Transverse colon (tissue), 4 donors: ENCODE data around the gene RTF2. TPM values are rescaled to one million over a fixed set of nuclear protein-coding genes. Genes with fewer than 3 reads are reported as not detected.

Experiments
- DNase-seq: peaks from one replicate; pipeline ENCODE4 v3.0.0-alpha.2; 2019
- H3K27ac ChIP-seq, 4 donors: fragments of 200-600 bp; sonication (generic); 2 replicates each; pipeline ENCODE4 v1.5.1; 2016 to 2018; ENCODE audit warnings: inconsistent platforms in 4 of 4
- H3K27me3 ChIP-seq: fragments of 200-600 bp; sonication (generic); 2 replicates; pipeline ENCODE4 v1.5.1; 2017; ENCODE audit warnings: inconsistent platforms
- H3K36me3 ChIP-seq, 4 donors: fragments of 200-600 bp; sonication (generic); 2 replicates each; pipeline ENCODE4 v1.5.1; 2017 to 2019; ENCODE audit warnings: inconsistent platforms in 4 of 4
- H3K4me1 ChIP-seq, 4 donors: fragments of 200-600 bp; sonication (generic); 2 replicates each; pipeline ENCODE4 v1.5.1; 2017 to 2020; ENCODE audit warnings: inconsistent platforms in 4 of 4
- H3K4me3 ChIP-seq, 4 donors: fragments of 200-600 bp; sonication (generic); 1 replicate in 1 of 4; 2 replicates in 3 of 4; pipeline versions ENCODE4 v1.5.1 to v1.6.1; 2017 to 2019; ENCODE audit warnings: inconsistent platforms in 4 of 4
- H3K9me3 ChIP-seq, 2 donors: fragments of 200-600 bp; sonication (generic); 2 replicates each; pipeline ENCODE4 v1.5.1; 2017 to 2019; ENCODE audit warnings: inconsistent platforms in 2 of 2
- CTCF ChIP-seq, 5 experiments: fragments of 200-600 bp in 3 of 5; fragments of 450-650 bp in 2 of 5; sonication (generic) in 3 of 5; IDR thresholded peaks; 1 replicate in 2 of 5; 2 replicates in 3 of 5; pipeline ENCODE4 v1.5.1; 2016 to 2017; ENCODE audit warnings: antibody characterized with exemption in 5 of 5, inconsistent platforms in 3 of 5, mild to moderate bottlenecking in 2 of 5, moderate library complexity in 1 of 5
- EP300 ChIP-seq: sonication (generic); formaldehyde crosslinking; IDR thresholded peaks from one replicate; pipeline ENCODE4 v1.6.1; 2017; ENCODE audit warnings: antibody characterized with exemption, low read depth
- POLR2A ChIP-seq: fragments of 450-650 bp; IDR thresholded peaks from one replicate; pipeline ENCODE4 v1.6.1; 2016; ENCODE audit warnings: antibody characterized with exemption, mild to moderate bottlenecking, moderate library complexity
- POLR2AphosphoS5 ChIP-seq, 3 donors: sonication (generic); formaldehyde crosslinking; IDR thresholded peaks; one replicate each; pipeline ENCODE4 v1.6.1; 2016; ENCODE audit warnings: antibody characterized with exemption in 3 of 3
- WGBS, 2 donors: methylation state at CpG; one replicate each; pipeline ENCODE4 v1.1.5; 2018; ENCODE audit warnings: low coverage in 1 of 2; 5-methylcytosine and 5-hydroxymethylcytosine counted together
- in situ Hi-C, 4 donors: fragments of 200-750 bp; cut with MboI; loops; one replicate each; pipeline versions ENCODE4 v1.15.0 to v1.15.1; 2017; ENCODE audit warnings: low sequenced_read_pairs in 3 of 4, low pct_ligation_motif_present in 1 of 4, low pct_unique_long_range_greater_than_20kb in 1 of 4
- intact Hi-C: fragments of 100-400 bp; cut with DNase I; formaldehyde crosslinking; loops from one replicate; pipeline ENCODE4 v1.15.1; 2023; ENCODE audit warnings: low total_unique reads
- total RNA-seq, 4 donors: library from RNA; depleted of rRNA; stranded (reverse); fragments of >200 nt; gene quantifications; one replicate each; pipeline ENCODE4 v1.1.0, GENCODE V29; 2016

The RTF2 gene
- total RNA-seq, 4 donors from 2014 or later: 49.5 to 130 (median 50.5) TPM

DNA sequence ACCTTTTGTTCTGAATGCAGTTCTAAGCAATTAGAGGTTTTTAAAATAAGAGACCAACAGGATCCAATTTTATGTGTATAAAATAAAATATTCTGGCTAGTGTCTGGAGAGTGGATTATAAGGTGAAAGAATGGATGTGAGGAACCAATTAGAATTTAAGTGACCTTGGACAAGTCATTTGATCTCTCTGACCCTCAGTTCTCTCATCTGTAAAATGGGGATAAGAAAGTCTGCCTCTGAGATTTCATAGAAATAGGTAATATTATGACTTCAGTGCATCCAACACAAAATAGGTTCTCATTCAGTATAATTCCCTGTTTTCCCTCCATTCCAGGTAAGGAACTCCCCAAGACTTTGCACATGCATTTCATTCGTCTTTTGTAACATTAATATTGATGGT lies 37.5 kb upstream of the RTF2 start:
- no peaks in the 10 kb centered on the region for H3K36me3 ChIP-seq
- no peak overlapping the region for H3K4me3 ChIP-seq
- peaks cover 0 to 9% (median 2%) of the 10 kb centered on the region in 4 donors for H3K4me1 ChIP-seq
- WGBS, 2 donors: 83 to 100% methylated on average over 1 of the region's 1 CpG
- intact Hi-C loops (no loop called here), in situ Hi-C loops (no loop called here)
- H3K9me3 ChIP-seq: no peaks in the 10 kb centered on the region
- no peak for DNase-seq
- H3K27me3 ChIP-seq: no peaks in the 10 kb centered on the region
- H3K27ac ChIP-seq: no peak overlapping the region
- TF ChIP-seq EP300 (no peak), POLR2A (no peak), CTCF (IDR thresholded peaks at IDR 0.05) (no peak)

- TF ChIP-seq CTCF (IDR thresholded peaks at IDR 0.05) (no peak), EP300 (no peak), POLR2A (no peak), POLR2AphosphoS5 (IDR thresholded peaks at IDR 0.05) (no peak)
- intact Hi-C loops (no loop called here), in situ Hi-C loops (no loop called here)
- DNase-seq: no peak
- Histone ChIP-seq H3K27me3 (no peaks in the 10 kb centered on the region), H3K4me1 (peaks cover 0 to 9% (median 2%) of the 10 kb centered on the region in 4 donors), H3K9me3 (no peaks in the 10 kb centered on the region), H3K27ac (no peak overlapping the region), H3K36me3 (no peaks in the 10 kb centered on the region), H3K4me3 (no peak overlapping the region)
- WGBS, 2 donors: 91 to 94% methylated on average over 3 of the region's 3 CpGs
Measured at GRCh38 chr20:56431471-56431870, 37.0 kb upstream of the RTF2 start.

DNA sequence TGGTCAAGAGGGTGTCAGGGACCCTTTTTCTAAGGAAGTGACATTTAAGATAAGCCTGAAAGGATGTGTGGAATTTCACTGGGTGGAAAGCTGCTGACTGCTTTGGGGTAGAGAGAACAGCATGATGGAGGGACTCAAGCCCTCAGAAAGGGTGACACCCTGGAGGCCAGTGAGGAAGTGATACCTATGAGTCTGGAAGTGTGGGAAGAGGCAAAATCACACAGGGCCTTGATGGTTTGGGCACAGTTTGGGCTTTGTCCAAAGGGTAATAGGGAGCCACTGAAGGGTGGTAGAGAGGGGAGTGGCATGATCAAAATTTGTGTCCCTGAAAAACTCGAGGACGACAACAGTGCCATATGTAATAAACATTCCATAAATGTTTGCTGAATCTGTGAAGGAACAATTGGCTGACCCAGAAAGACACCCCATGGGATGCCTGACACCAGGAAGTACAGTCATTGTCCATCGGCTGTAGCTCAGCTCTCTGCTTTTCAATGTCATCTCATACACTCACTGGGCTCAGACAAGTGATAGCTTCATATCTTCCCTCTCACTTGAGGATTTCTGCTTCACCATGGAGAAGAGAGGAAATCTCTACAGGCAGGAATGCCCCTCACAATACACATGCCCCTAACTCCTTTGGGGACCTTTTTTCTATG lies 35.1 kb upstream of the RTF2 start:
- in situ Hi-C loops: no loop called here
- WGBS, 2 donors: 51 to 52% methylated on average over 3 of the region's 3 CpGs
- no peak for TF ChIP-seq CTCF (IDR thresholded peaks at IDR 0.05)
- no peak for TF ChIP-seq EP300
- TF ChIP-seq POLR2AphosphoS5 (IDR thresholded peaks at IDR 0.05): no peak
- TF ChIP-seq POLR2A: no peak

GRCh38 chr20:56433880-56434255 lies 34.6 kb upstream of the RTF2 start:
- Histone ChIP-seq H3K36me3 (no peaks in the 10 kb centered on the region), H3K9me3 (no peaks in the 10 kb centered on the region), H3K27ac (no peak overlapping the region), H3K4me3 (no peak overlapping the region), H3K27me3 (no peaks in the 10 kb centered on the region), H3K4me1 (peaks cover 0 to 9% (median 2%) of the 10 kb centered on the region in 4 donors)
- in situ Hi-C loops (no loop called here), intact Hi-C loops (no loop called here)
- WGBS, 2 donors: 35 to 48% methylated on average over 5 to 6 of the region's 6 CpGs
- TF ChIP-seq POLR2A (no peak), CTCF (IDR thresholded peaks at IDR 0.05) (no peak), POLR2AphosphoS5 (IDR thresholded peaks at IDR 0.05) (no peak), EP300 (no peak)
- DNase-seq: no peak

More for the DNA sequence above, 35.1 kb upstream of the RTF2 start:
- Histone ChIP-seq H3K4me3 (no peak overlapping the region), H3K36me3 (no peaks in the 10 kb centered on the region), H3K9me3 (no peaks in the 10 kb centered on the region), H3K27ac (no peak overlapping the region), H3K27me3 (no peaks in the 10 kb centered on the region), H3K4me1 (peaks cover 0 to 9% (median 2%) of the 10 kb centered on the region in 4 donors)
- intact Hi-C loops: no loop called here
- DNase-seq: no peak
